Suppressor macrophage treated with lipopolysaccharide for 4 hours (primary cell): Measurements from ENCODE around the gene PTGER4.

Experiments
- DNase-seq: peaks from one replicate; pipeline ENCODE4 v3.0.0-alpha.2; 2020

PTGER4 gene

DNA sequence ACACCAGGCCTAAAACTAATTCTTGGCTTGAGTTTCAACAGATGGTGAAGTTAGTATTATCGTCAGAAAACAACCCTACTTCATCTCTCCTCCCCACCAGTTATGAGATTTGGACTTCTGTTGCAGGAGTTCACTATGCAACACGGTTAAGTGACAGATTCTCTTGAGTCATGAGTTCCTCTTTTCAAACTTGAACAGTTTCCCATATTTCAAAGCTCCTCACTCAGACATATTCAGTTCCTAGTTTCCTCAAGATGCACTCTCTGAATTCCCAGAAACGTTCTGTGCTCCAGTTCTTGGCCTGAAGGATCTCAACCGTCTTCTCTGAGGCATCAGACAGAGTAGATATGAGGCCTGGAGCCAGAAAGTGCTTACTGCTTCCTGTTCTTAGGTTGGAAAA, 7.3 kb upstream of the PTGER4 start:
- DNase-seq, result peak; percentile 88

DNA sequence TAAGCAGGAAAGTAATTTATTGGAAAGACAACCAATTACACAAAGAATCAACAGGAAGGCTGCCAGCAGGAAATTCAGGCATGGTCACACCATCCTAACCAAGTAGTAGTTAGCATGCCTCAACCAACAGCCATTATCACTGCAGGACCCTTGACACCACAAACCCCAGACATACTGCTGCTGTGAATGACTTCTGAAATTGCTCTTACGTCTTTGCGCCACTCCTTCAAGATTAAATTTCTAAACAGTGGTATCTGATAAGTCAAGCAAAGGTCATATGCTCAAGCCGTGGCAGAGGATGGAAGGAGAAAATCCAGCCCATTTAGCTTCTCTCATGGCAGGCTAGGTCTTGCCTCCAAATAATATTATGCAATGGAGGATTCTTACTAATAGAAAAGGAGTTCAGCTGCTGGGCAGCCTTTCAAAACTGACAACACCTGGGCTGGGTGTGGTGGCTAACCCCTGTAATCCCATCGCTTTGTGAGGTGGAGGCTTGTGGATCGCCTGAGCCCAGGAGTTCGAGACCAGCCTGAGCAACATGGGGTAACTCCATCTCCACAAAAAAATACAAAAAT, 5.0 kb upstream of the PTGER4 start:
- DNase-seq, result no peak

DNA sequence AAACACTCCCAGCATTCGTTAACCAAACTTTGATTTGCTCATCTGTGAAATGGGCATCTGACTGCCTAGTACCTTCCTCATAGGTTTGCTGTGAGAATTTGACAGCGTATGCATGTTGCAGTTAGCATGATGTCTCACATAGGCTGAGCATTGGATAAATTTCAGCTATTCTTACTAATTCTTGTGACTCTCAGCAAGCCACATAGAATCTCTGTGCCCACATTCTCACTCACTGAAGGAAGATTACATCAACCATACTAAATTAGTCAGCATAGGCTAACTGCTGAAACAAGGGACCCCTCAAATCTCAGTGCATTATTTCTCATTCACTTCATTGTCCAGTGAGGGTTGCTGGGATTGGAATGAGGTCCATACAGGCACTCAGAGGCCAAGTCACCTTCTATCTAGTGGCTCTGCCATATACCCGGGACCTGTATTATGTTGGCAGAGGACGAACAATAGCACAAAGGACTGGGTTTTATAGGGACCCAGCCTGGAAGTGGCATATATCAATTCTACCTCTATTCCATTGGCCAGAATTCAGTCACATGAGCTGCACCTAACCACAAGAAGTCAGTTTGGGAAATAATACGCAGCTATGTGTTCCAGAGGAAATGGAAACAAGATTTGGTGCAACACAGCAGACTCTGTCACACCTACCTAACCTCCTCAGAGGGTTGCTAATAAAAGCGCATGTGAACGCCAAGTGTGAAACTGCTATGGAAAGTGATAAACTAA, 4.2 kb upstream of the PTGER4 start:
- no peak for DNase-seq

DNA sequence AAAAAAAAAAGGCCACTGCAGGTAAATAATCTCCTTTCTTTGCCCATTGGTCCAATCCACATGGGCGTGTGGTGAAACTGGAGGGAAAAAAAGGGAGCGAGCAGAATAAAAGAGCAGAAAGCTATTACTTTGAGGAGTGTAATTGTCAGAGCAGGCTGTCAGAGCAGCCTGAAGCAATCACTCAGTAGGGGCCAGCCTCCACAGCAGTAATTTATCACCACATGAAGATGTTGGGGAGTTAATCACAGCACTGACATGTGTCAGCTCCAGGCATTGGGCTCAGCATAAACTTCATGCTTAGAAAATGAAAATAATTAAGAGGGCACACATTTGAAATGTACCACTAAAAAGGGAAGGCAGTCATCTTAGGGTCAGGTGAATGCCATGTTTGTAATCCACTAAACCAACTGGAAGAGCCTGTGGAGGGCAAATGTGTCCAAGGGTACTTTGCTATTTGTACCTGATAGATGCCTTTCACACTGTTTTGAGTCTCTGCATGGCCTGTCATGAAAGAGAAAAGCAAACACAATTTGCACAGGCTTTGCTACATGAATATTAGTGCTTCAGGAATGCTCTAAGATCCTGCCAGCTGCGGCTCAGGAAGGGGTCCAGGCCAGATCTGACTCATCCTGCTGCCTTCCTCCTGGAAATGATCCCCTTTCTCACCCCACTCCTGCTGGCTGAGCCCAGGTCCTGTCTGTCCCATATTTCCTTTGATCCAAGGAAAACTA, 2.9 kb upstream of the PTGER4 start:
- no peak for DNase-seq

DNA sequence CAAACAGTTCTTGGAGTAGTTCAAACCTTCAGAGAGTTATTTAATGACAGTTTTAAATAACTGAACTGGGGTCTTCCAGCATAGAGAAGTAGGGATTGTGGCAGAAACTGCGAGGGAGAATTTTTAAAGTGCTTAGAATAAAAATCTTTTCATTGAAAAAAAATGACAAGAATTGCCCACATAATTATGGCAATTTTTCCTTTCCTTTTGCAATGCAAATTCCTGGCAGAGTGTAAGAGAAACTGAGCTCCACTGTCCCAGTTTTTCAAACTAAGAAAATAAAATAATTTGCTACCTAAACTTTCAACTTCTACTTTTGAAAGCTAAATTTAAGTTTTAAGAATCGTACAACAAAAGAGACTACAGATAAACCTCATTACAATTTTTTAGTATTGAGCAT, 2.3 kb upstream of the PTGER4 start:
- no peak for DNase-seq

DNA sequence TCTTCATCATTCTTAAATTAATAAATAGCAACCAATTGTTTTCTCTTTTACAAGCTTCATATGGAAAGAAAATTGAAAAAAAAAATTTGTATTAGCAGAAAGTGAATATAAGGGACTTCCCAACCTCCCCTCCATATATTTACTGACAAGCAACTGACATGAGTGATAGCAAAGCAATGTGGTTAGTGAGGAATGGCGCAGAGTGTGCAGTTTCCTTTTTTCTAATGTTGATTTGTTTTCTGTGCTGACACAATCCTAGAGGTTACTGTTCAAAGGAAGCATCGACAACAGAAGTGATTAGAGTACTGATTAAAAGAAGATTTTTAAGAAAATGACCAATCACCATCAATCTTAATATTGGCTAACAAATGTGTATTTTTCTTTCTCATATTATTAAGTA, 1.7 kb upstream of the PTGER4 start:
- DNase-seq, result peak; percentile 73

DNA sequence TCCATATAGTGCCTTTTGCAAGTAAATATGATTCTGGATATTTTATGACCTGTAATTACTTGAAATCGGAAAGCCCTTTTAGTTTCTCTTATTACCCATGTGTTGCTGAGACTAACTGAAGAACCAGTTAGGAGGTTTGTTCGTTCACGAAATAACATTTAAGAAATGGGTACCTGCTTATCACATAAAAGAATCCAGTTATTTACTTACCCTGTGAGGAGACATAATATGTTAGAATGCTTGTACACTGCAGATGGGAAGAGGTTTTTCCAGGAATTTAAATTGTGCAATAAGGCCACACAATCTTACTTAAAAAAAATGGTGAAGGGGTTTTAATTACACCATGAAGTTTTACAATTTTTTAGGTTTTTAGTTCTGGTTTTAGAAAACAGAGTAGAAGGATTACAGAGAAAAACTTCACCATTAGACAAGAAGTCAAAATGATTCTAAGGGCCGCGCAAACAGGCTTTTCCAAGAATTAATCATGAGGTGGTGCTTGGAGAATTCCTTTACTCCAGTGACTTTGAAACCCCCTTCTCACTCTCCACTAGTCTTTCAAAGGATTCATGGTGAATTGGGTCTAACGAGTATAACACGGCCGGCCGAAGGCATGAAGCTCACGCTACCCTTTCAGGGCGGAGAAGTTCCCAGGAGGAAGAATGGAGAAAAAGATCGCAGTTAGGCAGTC, 1.1 kb upstream of the PTGER4 start:
- DNase-seq, result no peak

DNA sequence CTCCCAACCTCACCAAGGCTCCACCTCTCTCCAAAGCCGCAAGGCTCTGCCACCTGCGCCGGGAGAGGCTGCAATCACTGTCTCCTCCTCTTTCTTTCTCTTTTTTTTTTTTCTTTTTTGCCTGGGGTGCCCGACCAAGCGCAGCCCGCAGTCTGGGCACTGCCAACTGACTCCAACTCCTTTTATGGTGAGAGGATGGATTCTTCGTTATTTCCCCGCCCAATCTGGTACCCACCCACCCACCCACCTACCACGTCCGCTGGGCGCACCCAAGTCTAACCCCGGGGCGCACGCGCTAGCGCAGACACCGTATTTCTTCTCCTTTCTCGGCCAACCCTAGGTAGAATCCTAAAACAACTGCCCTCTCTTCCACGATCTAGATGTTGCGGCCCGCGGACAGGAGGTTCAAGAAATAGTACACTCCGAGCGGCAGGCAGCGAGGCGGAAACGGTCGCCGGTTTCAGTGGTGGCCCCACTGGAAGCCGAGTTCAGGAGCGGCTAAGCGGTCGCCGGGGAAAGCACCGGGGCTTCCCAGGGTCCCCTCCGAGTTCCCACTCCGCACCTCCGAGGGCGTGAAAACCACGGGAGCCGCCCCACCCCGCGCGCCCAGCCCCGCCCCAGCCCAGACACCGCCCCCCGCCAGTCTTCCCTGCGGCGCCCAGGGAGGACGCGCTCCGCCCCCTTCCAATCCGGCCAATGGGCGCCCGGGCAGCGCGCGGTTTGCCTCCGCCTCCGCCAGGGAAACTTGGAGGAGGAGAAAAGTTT, 385 bp upstream of the PTGER4 start:
- peak; percentile 99 for DNase-seq

DNA sequence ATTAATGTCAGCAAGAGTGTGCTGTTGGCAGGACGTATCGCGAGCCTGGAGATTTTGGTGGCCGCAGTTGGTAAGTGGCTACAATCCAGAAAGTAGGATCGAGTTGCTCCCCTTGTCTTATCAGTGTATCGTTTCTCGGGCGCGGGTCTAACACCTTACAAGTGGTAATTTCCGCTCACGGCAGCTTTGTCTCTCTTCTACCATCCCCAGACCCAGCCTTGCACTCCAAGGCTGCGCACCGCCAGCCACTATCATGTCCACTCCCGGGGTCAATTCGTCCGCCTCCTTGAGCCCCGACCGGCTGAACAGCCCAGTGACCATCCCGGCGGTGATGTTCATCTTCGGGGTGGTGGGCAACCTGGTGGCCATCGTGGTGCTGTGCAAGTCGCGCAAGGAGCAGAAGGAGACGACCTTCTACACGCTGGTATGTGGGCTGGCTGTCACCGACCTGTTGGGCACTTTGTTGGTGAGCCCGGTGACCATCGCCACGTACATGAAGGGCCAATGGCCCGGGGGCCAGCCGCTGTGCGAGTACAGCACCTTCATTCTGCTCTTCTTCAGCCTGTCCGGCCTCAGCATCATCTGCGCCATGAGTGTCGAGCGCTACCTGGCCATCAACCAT, 1.1 kb downstream of the PTGER4 start:
- no peak for DNase-seq

DNA sequence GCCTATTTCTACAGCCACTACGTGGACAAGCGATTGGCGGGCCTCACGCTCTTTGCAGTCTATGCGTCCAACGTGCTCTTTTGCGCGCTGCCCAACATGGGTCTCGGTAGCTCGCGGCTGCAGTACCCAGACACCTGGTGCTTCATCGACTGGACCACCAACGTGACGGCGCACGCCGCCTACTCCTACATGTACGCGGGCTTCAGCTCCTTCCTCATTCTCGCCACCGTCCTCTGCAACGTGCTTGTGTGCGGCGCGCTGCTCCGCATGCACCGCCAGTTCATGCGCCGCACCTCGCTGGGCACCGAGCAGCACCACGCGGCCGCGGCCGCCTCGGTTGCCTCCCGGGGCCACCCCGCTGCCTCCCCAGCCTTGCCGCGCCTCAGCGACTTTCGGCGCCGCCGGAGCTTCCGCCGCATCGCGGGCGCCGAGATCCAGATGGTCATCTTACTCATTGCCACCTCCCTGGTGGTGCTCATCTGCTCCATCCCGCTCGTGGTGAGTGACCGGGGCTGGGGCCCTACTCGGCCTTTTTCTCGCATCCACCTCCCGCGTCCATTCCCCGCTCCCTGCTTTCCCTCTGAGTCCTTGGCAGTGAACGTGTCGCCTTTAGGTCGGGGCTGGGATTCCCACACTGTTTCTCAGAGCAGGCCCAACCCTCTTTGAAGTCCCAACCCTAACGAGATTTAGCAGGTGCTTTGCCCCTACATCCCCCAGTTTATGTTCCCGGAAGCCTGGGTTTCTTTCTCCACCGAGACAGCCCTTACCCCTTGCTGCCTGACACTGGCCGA, 1.8 kb downstream of the PTGER4 start:
- peak; percentile 51 for DNase-seq

DNA sequence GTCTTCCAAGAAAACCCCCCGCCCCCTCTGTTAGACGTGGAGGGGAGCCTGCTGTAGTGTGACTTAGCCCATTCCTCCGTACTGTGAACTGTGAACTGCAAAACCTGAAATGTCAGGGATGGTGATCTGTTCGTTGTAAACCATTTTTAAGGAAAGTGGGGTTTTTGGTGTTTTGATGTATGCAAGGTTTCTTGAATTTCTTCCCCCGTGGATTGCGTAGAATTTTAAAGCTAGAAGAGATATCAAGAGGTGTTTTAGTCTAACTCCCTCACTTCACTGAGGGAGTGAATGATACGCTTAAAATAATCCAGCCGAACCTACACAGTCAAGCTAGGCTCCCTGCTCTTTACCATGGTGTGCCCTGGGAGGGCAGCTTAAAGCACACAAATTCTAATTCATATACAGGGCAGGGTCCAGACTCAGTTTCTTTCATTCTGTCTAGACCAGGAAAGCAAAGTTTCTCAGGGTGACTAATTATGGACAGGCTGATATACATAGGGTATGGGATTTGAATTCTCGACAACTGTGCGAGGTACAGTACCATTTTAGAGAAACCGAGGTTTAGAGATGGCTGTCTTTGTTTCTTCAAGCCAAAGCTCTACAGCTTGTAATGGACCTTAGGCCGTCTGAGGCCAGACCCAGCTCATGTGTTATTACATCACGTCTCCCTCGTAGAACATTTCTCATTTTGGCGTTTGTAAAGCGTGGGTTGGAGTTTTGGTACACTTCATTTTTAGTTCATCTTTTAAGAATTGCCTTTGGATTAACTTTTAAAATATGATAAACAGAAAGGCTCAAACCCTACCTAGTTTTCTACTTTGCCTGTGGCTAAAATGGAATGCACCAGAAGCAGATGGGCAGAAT, 2.7 kb downstream of the PTGER4 start:
- DNase-seq, result peak; percentile 79

DNA sequence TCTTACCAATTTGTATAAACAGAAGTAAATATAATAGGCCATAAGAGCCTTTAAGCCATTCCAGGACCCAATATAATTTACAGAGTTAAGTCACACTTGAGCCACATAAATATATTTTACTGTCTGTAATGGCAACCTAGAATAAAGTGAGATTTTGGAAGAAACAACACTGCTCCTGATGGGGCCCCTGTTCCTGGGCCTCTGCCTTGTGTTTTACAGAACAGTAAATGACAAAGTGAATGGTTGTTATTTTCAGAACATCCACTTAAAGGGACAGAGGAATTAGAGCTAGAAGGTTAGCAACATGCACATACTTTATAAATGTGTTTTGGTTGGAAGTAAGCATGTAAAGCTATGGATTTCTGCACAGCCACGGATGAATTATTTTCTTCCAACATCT, 3.6 kb downstream of the PTGER4 start:
- no peak for DNase-seq

DNA sequence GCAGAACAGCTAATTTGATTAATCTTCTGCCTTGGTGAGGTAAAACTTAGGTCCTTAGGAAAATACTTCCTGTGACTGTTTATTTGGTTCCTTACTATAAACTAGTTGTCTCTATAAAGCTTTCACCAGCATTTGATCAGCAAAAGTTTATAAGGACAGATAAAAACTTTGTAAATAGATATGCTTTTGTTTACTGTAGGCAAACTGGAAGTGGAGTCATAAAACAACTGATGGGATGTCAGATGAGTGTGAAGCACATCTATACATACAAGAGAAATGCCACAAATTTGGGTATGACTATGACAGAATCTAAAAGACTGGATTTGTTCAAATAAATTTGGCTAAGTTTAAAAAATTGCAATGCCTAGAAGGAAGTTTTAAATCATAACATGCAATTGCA, 5.5 kb downstream of the PTGER4 start:
- no peak for DNase-seq

DNA sequence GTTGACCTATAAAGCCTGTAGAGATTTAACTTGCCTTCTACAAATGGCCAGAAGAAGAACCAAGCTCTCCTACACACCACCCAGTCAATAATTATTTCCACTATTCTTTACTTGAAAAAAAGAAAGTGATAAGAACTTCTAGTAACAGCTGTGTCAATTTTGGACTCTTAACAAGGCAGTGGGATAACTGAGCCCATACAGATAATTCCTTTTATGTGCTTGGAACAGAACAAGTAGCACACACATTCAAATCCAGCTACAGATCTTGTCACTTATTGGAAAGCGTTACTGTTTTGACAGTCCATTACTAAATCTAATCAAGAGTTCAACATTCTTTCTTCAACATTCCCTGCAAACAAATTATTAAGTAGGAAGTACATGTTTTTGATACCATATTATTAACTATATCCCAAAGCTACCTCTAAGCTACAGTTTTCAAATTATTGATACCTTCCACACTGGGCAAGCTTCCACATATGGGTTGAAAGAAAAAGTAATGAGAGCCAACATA, 6.3 kb downstream of the PTGER4 start:
- no peak for DNase-seq

DNA sequence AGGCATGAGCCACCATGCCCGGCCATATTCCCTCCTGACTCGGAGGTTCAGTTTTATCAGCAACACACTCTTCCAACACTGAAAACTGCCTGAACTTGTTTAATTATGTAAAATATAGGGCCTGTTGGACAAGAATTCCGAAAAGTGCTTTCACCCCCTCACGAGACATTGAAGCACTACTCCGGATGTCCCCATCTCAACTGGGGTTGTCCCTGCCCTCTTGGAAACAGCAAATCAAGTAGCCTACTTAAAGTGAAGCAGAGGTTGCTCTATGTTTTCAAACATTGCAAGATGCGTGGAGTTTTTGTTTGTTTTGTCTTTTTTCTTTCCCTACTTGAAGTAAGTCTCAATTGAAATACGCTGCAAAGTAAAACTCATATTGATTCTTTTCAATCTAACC, 7.6 kb downstream of the PTGER4 start:
- no peak for DNase-seq

DNA sequence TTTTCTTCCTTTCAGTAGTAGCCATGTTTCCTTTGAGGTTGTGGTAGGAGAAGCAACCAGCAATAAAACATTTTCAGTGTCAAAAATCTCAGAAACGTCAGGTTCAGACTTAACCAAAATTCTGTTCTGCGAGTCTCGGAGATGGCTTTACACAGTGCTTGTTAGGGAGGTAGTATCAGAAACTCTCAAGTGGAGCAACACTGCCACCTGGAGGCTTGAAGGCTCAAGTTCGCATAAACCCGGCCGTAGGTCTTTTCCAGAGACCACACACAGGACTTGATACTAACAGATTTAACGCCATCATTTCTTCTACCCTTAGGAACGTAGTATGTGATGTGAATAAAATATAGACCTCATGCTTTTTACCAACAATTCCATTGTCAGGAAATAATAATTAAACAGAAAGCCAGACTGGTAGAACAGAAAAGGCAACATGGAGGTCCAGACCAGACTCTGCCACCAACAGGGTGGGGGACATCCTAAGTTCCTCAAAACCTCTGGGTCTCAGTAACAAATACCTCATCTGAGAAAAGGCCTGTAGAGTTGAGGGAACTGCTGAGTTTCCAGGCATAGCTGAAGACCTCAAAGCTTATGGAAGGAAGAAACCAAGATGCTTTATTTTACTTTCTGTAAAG, 8.5 kb downstream of the PTGER4 start:
- peak; percentile 91 for DNase-seq

DNA sequence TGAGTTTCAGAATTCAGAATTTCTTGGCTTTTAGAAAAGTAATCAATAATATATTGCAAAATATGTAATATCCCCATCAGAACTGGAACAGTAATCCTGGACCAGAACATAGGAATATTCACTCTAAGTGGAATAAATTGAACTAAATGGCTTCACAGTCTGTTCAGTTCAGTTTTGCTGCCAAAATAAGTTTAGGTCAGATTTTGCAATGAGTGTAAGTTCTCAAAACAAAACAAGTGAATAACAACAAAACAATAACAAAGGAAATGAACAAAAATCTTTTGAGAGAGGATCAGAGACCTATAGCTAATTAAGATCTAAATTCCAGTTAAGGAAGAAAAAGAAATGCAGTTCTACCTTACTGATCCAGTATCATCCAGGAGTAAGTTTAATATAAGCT, 9.3 kb downstream of the PTGER4 start:
- DNase-seq, result no peak

DNA sequence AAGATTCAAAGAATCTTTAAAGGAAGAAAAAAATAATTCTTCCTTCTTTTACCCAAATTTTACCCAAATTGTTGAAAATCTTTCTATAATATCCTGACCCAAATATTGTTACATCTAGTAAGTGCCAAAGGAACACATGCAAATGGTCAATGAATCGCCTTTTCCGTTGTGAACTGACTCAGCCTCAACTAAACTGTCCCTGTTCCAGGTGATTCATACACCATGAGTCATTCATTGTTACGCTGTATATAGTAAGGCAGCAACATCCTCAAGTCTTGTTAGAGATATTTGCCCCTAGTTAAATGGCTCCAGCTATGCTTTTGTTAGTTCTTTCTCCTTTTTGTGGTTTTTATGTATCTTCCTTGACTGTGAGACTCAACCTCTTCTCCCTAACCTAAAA, 9.7 kb downstream of the PTGER4 start:
- DNase-seq, result peak; percentile 87

DNA sequence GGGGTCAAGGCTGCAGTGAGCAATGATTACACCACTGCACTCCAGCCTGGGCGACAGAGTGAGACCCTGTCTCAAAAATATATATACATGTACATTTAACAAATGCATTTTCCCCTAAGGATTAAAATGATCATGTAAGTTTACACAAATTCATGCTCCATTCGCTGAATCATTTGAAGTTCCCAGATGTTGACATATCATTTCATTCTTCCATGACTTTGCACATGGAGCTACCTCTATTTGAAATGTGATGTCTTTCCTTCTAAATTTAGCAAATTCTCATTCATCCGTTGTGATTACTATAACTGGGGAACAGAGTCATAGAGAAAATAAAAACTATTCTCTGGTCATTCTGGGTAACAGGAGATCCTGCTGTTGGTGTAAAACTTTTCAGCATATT, 10.6 kb downstream of the PTGER4 start:
- DNase-seq, result no peak

DNA sequence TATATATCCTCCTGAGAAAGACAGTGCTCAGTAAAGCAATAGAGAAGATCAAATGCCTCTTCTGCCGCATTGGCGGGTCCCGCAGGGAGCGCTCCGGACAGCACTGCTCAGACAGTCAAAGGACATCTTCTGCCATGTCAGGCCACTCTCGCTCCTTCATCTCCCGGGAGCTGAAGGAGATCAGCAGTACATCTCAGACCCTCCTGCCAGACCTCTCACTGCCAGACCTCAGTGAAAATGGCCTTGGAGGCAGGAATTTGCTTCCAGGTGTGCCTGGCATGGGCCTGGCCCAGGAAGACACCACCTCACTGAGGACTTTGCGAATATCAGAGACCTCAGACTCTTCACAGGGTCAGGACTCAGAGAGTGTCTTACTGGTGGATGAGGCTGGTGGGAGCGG, 12.2 kb downstream of the PTGER4 start:
- DNase-seq, result no peak
